ENCODE data around the gene LOXHD1. TPM values are rescaled to one million over a fixed set of nuclear protein-coding genes. Genes with fewer than 3 reads are reported as not detected.

The LOXHD1 gene
- total RNA-seq, 4 donors from 2014 or later = 0.62 TPM; not detected in 3

DNA sequence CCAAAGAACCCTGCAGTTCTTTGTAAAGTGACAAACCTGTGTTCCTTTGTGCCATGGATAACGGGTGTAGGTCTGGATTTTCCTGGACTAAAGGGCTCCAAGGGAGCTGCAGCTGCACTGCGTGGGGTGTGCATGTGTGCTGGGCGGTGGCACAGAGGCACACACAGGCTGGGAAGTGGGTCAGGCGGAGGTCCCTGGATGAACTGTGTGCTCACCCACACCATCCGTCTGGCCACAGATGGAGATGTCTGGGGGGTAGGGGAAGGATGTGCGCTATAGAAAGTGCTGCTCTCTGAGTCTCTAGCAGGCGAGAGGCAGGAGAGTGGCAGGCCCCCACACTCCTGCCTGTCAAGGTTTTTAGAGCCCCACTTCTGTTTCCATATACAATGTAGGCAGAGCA lies 137.2 kb downstream of the LOXHD1 start:
- Histone ChIP-seq H3K36me3 (no peaks in the 10 kb centered on the region), H3K27ac (no peak overlapping the region), H3K27me3 (no peaks in the 10 kb centered on the region), H3K4me1 (no peaks in the 10 kb centered on the region), H3K4me3 (no peak overlapping the region), H3K9me3 (no peaks in the 10 kb centered on the region)
- TF ChIP-seq POLR2A (IDR thresholded peaks at IDR 0.05) = no peak
- TF ChIP-seq, protein P1, sequence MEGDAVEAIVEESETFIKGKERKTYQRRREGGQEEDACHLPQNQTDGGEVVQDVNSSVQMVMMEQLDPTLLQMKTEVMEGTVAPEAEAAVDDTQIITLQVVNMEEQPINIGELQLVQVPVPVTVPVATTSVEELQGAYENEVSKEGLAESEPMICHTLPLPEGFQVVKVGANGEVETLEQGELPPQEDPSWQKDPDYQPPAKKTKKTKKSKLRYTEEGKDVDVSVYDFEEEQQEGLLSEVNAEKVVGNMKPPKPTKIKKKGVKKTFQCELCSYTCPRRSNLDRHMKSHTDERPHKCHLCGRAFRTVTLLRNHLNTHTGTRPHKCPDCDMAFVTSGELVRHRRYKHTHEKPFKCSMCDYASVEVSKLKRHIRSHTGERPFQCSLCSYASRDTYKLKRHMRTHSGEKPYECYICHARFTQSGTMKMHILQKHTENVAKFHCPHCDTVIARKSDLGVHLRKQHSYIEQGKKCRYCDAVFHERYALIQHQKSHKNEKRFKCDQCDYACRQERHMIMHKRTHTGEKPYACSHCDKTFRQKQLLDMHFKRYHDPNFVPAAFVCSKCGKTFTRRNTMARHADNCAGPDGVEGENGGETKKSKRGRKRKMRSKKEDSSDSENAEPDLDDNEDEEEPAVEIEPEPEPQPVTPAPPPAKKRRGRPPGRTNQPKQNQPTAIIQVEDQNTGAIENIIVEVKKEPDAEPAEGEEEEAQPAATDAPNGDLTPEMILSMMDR (IDR thresholded peaks at IDR 0.05) = no peak
- DNase-seq = no peak
- intact Hi-C loops (cut with DNase I; ENCODE audit: low total_unique reads) = no loop called here

DNA sequence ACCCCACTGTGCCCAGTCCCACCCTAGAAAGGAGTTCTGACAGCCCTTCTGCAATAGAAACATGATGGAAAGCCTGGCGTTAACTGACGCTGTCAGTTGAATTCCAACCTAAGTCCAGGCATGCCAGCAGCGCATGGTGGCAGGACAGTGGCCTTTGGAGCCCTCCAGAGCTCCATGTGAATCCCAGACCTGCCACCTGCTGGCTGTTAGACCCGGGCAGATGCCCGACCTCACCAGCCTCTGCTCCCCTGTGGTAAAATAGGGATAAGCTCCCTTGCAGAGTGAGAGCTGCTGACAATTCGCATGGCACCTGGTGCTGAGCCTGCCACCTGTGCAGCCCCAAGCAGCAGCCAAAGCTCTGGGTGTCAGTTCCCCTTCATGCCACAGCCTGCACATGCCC lies 138.6 kb downstream of the LOXHD1 start:
- no peak for DNase-seq
- Histone ChIP-seq H3K36me3 (no peaks in the 10 kb centered on the region), H3K4me3 (no peak overlapping the region), H3K4me1 (no peaks in the 10 kb centered on the region), H3K9me3 (no peaks in the 10 kb centered on the region), H3K27ac (no peak overlapping the region), H3K27me3 (no peaks in the 10 kb centered on the region)
- TF ChIP-seq POLR2A (IDR thresholded peaks at IDR 0.05) = no peak
- TF ChIP-seq, protein P1 (IDR thresholded peaks at IDR 0.05) = no peak
- intact Hi-C loops (cut with DNase I; ENCODE audit: low total_unique reads) = no loop called here

DNA sequence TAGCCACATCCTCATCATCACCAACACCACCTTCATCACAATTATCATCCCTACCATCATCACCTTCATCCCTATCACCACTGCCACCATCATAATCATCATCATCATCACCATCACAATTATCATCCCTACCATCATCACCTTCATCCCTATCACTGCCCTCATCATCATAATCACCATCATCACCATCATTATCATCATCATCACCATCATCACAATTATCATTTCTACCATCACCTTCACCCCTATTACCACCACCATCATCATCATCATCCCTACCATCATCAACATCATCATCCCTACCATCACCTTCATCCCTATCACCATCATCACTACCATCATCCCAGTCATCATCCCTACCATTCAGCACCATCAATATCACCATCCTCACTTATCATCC lies 140.5 kb downstream of the LOXHD1 start:
- no peaks in the 10 kb centered on the region for H3K9me3 ChIP-seq
- H3K27ac ChIP-seq = no peak overlapping the region
- no peak for DNase-seq
- intact Hi-C loops (cut with DNase I; ENCODE audit: low total_unique reads) = no loop called here
- no peaks in the 10 kb centered on the region for H3K4me1 ChIP-seq
- H3K27me3 ChIP-seq = no peaks in the 10 kb centered on the region
- no peaks in the 10 kb centered on the region for H3K36me3 ChIP-seq
- no peak overlapping the region for H3K4me3 ChIP-seq
- TF ChIP-seq POLR2A (IDR thresholded peaks at IDR 0.05) = no peak
- TF ChIP-seq, protein P1 (IDR thresholded peaks at IDR 0.05) = no peak

DNA sequence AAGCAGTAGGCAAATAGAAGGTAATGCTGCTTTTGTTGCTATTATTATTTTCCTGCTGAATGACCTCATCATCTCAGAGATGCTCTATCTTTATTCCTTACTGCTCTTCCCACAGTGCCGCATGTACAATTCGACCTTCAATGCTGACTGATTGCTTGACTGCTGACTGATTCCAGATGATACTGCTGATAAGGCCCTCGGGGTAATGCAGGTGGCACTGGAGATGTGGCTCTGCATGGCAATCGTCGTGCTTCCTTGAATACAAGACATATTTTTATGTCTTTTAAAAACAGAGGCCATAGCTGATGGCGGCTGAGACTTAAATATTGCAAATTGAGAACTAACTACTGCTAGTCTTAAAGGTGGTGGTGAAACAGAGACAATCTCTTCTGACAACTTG lies 146.6 kb downstream of the LOXHD1 start:
- TF ChIP-seq, protein P1 (IDR thresholded peaks at IDR 0.05) = no peak
- no peak for TF ChIP-seq POLR2A (IDR thresholded peaks at IDR 0.05)
- Histone ChIP-seq H3K36me3 (no peaks in the 10 kb centered on the region), H3K4me1 (no peaks in the 10 kb centered on the region), H3K9me3 (no peaks in the 10 kb centered on the region), H3K4me3 (no peak overlapping the region), H3K27me3 (no peaks in the 10 kb centered on the region), H3K27ac (no peak overlapping the region)
- intact Hi-C loops (cut with DNase I; ENCODE audit: low total_unique reads) = no loop called here
- DNase-seq = no peak

DNA sequence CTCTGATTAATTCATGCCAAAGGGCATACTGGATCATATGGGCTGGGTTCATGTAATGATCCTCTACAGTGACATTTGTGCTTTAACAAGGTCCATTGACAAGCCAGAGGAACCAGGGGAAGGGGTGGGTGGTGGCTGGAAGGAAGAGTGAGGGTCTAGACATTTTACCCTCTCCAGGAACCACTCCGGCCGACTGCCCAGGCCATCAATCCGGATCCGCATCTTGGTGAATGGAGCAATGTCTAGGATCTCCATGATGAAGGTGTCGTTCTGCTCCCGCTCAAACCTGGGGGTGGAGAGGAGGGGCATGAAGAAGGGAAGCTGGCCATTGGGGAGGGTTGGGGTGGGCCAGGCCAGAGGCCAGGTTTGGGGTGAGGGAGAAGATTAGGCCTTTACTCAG lies 147.5 kb downstream of the LOXHD1 start:
- Histone ChIP-seq H3K4me1 (no peaks in the 10 kb centered on the region), H3K27me3 (no peaks in the 10 kb centered on the region), H3K27ac (no peak overlapping the region), H3K36me3 (no peaks in the 10 kb centered on the region), H3K4me3 (no peak overlapping the region), H3K9me3 (no peaks in the 10 kb centered on the region)
- TF ChIP-seq POLR2A (IDR thresholded peaks at IDR 0.05) = no peak
- TF ChIP-seq, protein P1 (IDR thresholded peaks at IDR 0.05) = no peak
- DNase-seq = no peak
- intact Hi-C loops (cut with DNase I; ENCODE audit: low total_unique reads) = no loop called here

Measured in uterus (tissue), 4 donors.